GM12874 (cell line): ENCODE measurements around the gene CREBRF.

Experiments used
- TF ChIP-seq, protein P1 (sequence below): IDR thresholded peaks from 2 replicates; pipeline ENCODE4 v1.5.1; 2011; ENCODE audit warnings: low read depth, mild to moderate bottlenecking, control low read depth, low read length, moderate library complexity; ENCODE audit not compliant: insufficient read depth

Gene CREBRF

GRCh38 chr5:173161148-173161547 lies 105.0 kb downstream of the CREBRF start:
- TF ChIP-seq, protein P1, sequence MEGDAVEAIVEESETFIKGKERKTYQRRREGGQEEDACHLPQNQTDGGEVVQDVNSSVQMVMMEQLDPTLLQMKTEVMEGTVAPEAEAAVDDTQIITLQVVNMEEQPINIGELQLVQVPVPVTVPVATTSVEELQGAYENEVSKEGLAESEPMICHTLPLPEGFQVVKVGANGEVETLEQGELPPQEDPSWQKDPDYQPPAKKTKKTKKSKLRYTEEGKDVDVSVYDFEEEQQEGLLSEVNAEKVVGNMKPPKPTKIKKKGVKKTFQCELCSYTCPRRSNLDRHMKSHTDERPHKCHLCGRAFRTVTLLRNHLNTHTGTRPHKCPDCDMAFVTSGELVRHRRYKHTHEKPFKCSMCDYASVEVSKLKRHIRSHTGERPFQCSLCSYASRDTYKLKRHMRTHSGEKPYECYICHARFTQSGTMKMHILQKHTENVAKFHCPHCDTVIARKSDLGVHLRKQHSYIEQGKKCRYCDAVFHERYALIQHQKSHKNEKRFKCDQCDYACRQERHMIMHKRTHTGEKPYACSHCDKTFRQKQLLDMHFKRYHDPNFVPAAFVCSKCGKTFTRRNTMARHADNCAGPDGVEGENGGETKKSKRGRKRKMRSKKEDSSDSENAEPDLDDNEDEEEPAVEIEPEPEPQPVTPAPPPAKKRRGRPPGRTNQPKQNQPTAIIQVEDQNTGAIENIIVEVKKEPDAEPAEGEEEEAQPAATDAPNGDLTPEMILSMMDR = no peak

DNA sequence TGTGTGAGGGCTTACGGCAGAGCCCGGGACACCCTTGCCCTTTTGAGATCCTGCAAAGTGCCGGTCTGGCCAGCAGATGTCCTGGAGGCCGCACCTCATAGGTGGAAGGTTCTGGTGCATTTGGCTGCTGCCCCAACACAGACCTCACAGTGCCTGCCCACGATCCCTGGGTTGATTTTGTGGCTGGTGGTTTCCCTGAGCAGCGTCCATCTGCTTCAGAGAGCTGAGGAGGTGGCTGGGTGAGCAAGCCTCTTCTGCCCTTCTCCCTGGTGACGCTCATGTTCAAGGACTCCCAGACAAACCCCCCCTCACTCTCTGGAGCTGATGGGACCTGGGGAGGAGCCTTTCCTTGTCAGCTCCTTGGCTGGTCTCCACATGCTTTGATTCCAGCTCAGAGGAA lies 107.1 kb downstream of the CREBRF start:
- TF ChIP-seq, protein P1 = no peak

DNA sequence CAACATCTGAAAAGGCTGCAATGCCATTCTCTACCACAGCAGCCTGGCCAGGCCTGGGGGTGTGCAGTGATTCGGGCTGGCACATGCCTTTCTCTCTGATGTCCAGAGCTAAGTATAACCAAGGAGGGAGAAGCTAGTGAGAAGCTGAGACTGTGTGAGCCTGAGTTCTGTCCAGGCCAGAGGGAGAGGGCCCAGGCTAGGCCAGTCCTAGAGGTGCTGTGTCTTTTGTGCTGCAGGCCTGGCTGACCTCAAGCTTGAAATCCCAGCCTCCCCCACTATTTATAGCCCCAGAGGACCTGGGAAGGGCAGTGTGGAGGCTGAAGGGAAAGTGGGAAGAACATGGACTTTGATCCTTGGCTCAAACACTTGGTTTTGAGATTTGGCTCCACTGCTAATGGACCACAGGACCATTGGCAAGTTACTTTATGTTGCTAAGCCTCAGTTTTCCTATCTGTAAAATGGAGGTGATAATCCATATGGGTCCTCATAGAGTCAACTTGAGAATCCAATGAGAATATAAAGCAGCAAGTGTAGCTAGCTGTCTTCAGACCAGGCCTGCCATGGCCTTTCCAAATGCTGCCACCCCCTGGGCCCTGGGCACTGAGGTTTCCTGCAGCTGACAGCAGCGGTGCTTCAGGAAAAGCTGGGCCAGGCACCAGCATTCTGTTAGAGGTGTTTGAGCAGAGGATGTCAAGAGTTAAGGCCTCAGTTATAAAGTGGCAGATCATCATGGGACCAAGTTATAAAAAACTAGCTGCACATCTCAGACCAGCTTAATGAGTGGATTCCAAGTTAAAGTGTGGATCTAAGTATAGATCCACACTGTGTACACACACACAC lies 109.2 kb downstream of the CREBRF start:
- TF ChIP-seq, protein P1 = no peak

- TF ChIP-seq, protein P1 = no peak
Measured at GRCh38 chr5:173172166-173172565, 116.0 kb downstream of the CREBRF start.

DNA sequence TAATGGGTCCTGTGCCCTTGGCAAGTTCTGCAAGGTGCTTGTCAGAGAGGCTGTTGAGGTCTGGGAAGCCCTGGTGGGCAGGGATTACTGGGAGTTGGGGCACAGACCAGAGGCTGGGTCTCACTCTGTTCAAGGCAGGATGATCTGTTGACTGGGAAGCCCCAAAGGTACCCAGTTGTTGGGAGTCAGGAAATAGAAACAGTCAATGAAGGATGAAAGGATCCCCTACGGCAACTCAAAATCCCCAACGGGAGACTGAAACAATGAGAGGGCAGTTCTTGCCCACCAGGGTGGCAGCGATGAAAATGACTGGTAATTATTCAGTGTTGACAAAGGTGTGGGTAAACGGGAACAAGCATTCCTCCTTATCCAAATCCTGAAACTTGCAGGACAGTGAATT lies 119.4 kb downstream of the CREBRF start:
- TF ChIP-seq, protein P1 = no peak

GRCh38 chr5:173178369-173178910 lies 122.3 kb downstream of the CREBRF start:
- TF ChIP-seq, protein P1 = no peak

GRCh38 chr5:173180331-173180730 lies 124.2 kb downstream of the CREBRF start:
- TF ChIP-seq, protein P1 = no peak
